ENCODE measurements around the gene RIN3. TPM values are rescaled to one million over a fixed set of nuclear protein-coding genes. Genes with fewer than 3 reads are reported as not detected.

Gene RIN3
- total and polyA plus RNA-seq, 2 of the 4 experiments (the other 2 are of a cell fraction) = 2.5 to 11.1 TPM

DNA sequence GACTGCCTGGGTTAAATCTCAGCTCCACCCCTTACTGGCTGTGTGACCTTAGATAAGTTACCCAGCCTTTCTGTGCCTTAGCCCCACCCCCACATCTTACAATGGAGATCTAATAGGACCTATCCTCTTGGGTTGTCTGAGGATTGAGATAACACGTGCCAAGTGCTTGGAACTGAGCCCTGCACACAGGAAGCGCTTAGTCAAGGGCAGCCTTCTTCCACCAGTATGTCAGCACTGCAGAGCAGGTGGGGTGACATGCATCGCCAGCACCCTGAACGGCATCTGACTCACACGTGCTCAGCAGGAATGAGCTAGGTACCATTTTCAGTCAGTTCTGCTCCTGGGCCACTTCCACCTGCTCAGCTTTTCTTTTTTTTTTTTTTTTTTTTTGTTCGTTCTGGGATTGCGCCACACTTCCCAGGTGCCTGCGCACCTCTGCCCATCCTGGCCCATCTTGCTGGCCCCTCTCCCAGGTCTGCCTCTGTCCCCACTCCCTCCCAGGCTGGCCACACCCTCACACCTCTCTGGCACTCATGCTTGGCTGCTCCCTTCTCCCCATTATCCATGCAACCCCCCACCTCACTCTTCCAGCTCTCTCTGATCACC lies 215.3 kb downstream of the RIN3 start:
- no peak overlapping the region for H2BK120ac ChIP-seq (ENCODE audit: low read depth, low read length)
- peaks cover 12% of the 10 kb centered on the region for H3K27me3 ChIP-seq (ENCODE audit: control insufficient read depth, insufficient read depth, low read length)
- peaks cover 5% of the 10 kb centered on the region; the same call in 1 of the 2 replicates for H3K36me3 ChIP-seq (ENCODE audit: control insufficient read depth, insufficient read depth, low read length)
- CTCF ChIA-PET = no interaction called here
- H4K91ac ChIP-seq (ENCODE audit: insufficient read depth, low read depth, low read length) = no peak overlapping the region
- no peak overlapping the region for H3K18ac ChIP-seq (ENCODE audit: low read depth, low read length)
- H3K27ac ChIP-seq (ENCODE audit: insufficient read depth, low read length) = no peak overlapping the region
- H3K4me2 ChIP-seq (ENCODE audit: low read depth, low read length) = no peak overlapping the region
- TF ChIP-seq RFX5 (IDR thresholded peaks at IDR 0.05; ENCODE audit: low read depth, low read length) (no peak), CEBPB (IDR thresholded peaks at IDR 0.05; ENCODE audit: low read depth, low read length) (peak; percentile 46; the same call in 1 of the 2 replicates), BHLHE40 (IDR thresholded peaks at IDR 0.05; ENCODE audit: low read depth, low read length) (no peak), CHD1 (IDR thresholded peaks at IDR 0.05; ENCODE audit: low read depth, low read length) (no peak), NFE2L2 (IDR thresholded peaks at IDR 0.05; ENCODE audit: low read depth, low read length) (no peak), RCOR1 (IDR thresholded peaks at IDR 0.05; ENCODE audit: insufficient replicate concordance, low read length) (no peak), RAD21 (IDR thresholded peaks at IDR 0.05; ENCODE audit: low read length) (no peak)
- TF ChIP-seq, protein P1, sequence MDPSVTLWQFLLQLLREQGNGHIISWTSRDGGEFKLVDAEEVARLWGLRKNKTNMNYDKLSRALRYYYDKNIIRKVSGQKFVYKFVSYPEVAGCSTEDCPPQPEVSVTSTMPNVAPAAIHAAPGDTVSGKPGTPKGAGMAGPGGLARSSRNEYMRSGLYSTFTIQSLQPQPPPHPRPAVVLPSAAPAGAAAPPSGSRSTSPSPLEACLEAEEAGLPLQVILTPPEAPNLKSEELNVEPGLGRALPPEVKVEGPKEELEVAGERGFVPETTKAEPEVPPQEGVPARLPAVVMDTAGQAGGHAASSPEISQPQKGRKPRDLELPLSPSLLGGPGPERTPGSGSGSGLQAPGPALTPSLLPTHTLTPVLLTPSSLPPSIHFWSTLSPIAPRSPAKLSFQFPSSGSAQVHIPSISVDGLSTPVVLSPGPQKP (IDR thresholded peaks at IDR 0.05; ENCODE audit: borderline replicate concordance, low read depth, low read length) = no peak
- no peak overlapping the region for H2AFZ ChIP-seq (replicated peaks; ENCODE audit: low read length, poor library complexity)
- no peak overlapping the region for H2AK9ac ChIP-seq (replicated peaks; ENCODE audit: low read depth, low read length, poor library complexity)
- intact Hi-C loops (cut with micrococcal nuclease) (no loop called here), in situ Hi-C loops (cut with MboI; ENCODE audit: low sequenced_read_pairs) (no loop called here), dilution Hi-C loops (cut with HindIII; ENCODE audit: low sequenced_read_pairs, unreplicated experiment) (no loop called here)
- ATAC-seq (ENCODE audit: low read depth) = no peak
- H4K5ac ChIP-seq (ENCODE audit: low read depth, low read length) = no peak overlapping the region
- peaks cover 6% of the 10 kb centered on the region; the same call in 1 of the 2 replicates for H3K9me1 ChIP-seq (ENCODE audit: insufficient read depth, low read length)
- no peak overlapping the region for H4K8ac ChIP-seq (ENCODE audit: low read depth in 2 of 2, low read length in 2 of 2)
- H3K14ac ChIP-seq (replicated peaks; ENCODE audit: low read depth, low read length) = no peak overlapping the region
- no peak overlapping the region for H3K4me3 ChIP-seq (ENCODE audit: insufficient read depth, low read depth, low read length)
- DNase-seq = peak; percentile 31
- POLR2A ChIA-PET (ENCODE audit: unreplicated experiment) = no interaction called here
- H2BK5ac ChIP-seq (ENCODE audit: low read depth, low read length, poor library complexity, severe bottlenecking) = no peak overlapping the region
- H3K79me1 ChIP-seq (ENCODE audit: low read depth in 1 of 2, low read length in 2 of 2) = no peaks in the 10 kb centered on the region; a peak in 1 of 4 replicates
- H2BK15ac ChIP-seq (ENCODE audit: low read depth, low read length) = no peak overlapping the region
- H3K56ac ChIP-seq (ENCODE audit: extremely low read depth, insufficient read depth, low read length) = no peak overlapping the region
- H3K9me3 ChIP-seq (ENCODE audit: control insufficient read depth, insufficient read depth, low read length) = peaks cover 3% of the 10 kb centered on the region
- H4K20me1 ChIP-seq (ENCODE audit: insufficient read depth, low read length) = peaks cover 3% of the 10 kb centered on the region; the same call in 1 of the 2 replicates
- H3K23ac ChIP-seq (ENCODE audit: low read depth, low read length) = no peak overlapping the region
- WGBS, 2 experiments (ENCODE audit: extremely low coverage in 2 of 2, insufficient read length in 1 of 2) = 81% methylated on average over 3 of the region's 8 CpGs; no CpG with 5 or more reads in 1 of the 2 experiments
- peaks cover 9% of the 10 kb centered on the region for H3K4me1 ChIP-seq (ENCODE audit: control insufficient read depth, insufficient read depth, low read length)
- no peak overlapping the region for H2BK20ac ChIP-seq (ENCODE audit: low read depth, low read length)
- no TSS peak for BruUV-seq (replicated peaks)
- H3K9ac ChIP-seq (ENCODE audit: low read depth, low read length) = no peak overlapping the region
- no peak overlapping the region for H2AK5ac ChIP-seq (ENCODE audit: low read depth, low read length)
- H3K4ac ChIP-seq (ENCODE audit: low read depth, low read length) = no peak overlapping the region
